Epithelial cell of proximal tubule (primary cell): ENCODE results near the gene MAD1L1. TPM values are rescaled to one million over a fixed set of nuclear protein-coding genes. Genes with fewer than 3 reads are reported as not detected.

Experiments used
- DNase-seq: peaks from one replicate; pipeline ENCODE4 v3.0.0-alpha.2; 2011; ENCODE audit warnings: low read depth
- H3K4me3 ChIP-seq: 2 replicates; pipeline ENCODE4 v1.5.1; 2011; ENCODE audit warnings: low read depth, mild to moderate bottlenecking, low read length
- CTCF ChIP-seq: conservative IDR thresholded peaks from 2 replicates; pipeline ENCODE4 v1.5.1; 2012; ENCODE audit warnings: low read depth, mild to moderate bottlenecking, low read length
- total RNA-seq: library from RNA; depleted of rRNA; stranded (reverse); fragments of >200 nt; gene quantifications from 2 replicates; pipeline ENCODE4 v1.2.3, GENCODE V29; 2015

The MAD1L1 gene
- total RNA-seq, 1 donor from 2014 or later: 83.4 TPM

- TF ChIP-seq CTCF: no peak
- peak; percentile 38 for DNase-seq
- no peak overlapping the region for H3K4me3 ChIP-seq
These were observed 57.2 kb downstream of the MAD1L1 start for GRCh38 chr7:2175514-2175913.

- DNase-seq: peak; percentile 30
- no peak for TF ChIP-seq CTCF
- H3K4me3 ChIP-seq: no peak overlapping the region
These were observed 57.7 kb downstream of the MAD1L1 start for GRCh38 chr7:2175091-2175490.

- TF ChIP-seq CTCF: no peak
- DNase-seq: no peak
- H3K4me3 ChIP-seq: no peak overlapping the region
These were observed 59.4 kb downstream of the MAD1L1 start for GRCh38 chr7:2173189-2173827.

- TF ChIP-seq CTCF: no peak
- no peak overlapping the region for H3K4me3 ChIP-seq
- no peak for DNase-seq
These were observed 60.2 kb downstream of the MAD1L1 start for GRCh38 chr7:2172311-2173188.

GRCh38 chr7:2171855-2172254 lies 60.9 kb downstream of the MAD1L1 start:
- TF ChIP-seq CTCF: no peak
- H3K4me3 ChIP-seq: no peak overlapping the region
- no peak for DNase-seq

- no peak for DNase-seq
- peak; percentile 6 for TF ChIP-seq CTCF
These were observed 61.9 kb downstream of the MAD1L1 start for GRCh38 chr7:2170576-2171521.

More at GRCh38 chr7:2170576-2171521, 61.9 kb downstream of the MAD1L1 start:
- H3K4me3 ChIP-seq: no peak overlapping the region
